Transverse colon (tissue), 4 donors: ENCODE results near the gene FOXG1.

Experiments
- CTCF ChIP-seq, 5 experiments: fragments of 200-600 bp in 3 of 5; fragments of 450-650 bp in 2 of 5; sonication (generic) in 3 of 5; IDR thresholded peaks; 1 replicate in 2 of 5; 2 replicates in 3 of 5; pipeline ENCODE4 v1.5.1; 2016 to 2017; ENCODE audit warnings: antibody characterized with exemption in 5 of 5, inconsistent platforms in 3 of 5, mild to moderate bottlenecking in 2 of 5, moderate library complexity in 1 of 5
- EP300 ChIP-seq: sonication (generic); formaldehyde crosslinking; IDR thresholded peaks from one replicate; pipeline ENCODE4 v1.6.1; 2017; ENCODE audit warnings: antibody characterized with exemption, low read depth
- POLR2A ChIP-seq: fragments of 450-650 bp; IDR thresholded peaks from one replicate; pipeline ENCODE4 v1.6.1; 2016; ENCODE audit warnings: antibody characterized with exemption, mild to moderate bottlenecking, moderate library complexity
- POLR2AphosphoS5 ChIP-seq, 3 donors: sonication (generic); formaldehyde crosslinking; IDR thresholded peaks; one replicate each; pipeline ENCODE4 v1.6.1; 2016; ENCODE audit warnings: antibody characterized with exemption in 3 of 3

GRCh38 chr14:28763751-28764256 lies 2.8 kb upstream of the FOXG1 start:
- no peak for TF ChIP-seq CTCF (IDR thresholded peaks at IDR 0.05)
- peak in 1 of 3 donors; percentile 54 for TF ChIP-seq POLR2AphosphoS5 (IDR thresholded peaks at IDR 0.05)
- no peak for TF ChIP-seq POLR2A
- no peak for TF ChIP-seq EP300
